ENCODE measurements around the gene RGMA.
A peak's percentile ranks its signal among the peaks of the same experiment; 100 is the strongest.

RGMA gene

DNA sequence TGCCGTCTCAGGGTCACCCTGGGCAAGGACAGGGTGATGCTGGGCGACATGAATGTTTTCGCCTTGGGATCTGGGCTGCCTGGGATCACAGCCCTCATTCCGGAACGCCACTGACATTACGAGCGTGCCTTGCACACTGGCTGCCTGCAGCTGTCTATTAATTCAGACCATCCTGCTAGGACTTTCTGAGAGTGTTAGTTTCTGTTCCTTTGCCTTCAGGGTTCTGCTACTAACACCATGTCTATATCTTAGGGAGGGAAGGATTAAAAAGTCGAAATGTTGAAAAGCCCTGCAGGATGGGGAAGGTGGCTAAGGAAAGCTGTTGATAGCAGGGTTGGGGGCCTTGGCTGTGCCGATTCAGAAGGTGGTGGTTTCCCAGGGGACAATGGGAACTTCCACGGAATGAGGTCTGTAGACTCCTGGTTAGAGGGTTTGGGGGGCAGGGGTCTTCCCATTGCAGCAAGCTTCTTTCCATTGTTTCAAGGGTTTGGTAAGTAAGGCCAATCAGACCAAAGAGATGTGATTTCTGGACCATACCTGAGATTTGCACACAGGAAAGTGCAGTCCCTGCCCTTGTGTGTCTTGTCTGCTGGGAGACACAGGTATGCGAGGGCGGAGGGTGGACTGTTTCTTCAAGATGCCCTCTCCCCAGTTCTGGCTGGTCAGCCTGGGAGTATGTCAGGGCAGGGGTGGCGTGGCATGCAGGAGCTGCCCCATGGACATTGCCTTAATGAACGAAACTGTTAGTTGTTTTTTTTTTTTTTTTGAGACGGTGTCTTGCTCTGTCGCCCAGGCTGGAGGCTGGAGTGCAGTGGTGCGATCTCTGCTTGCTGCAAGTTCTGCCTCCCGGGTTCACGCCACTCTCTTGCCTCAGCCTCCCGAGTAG is 50.9 kb downstream of the RGMA start:
- no peak overlapping the region for H3K4me3 ChIP-seq (ENCODE audit: low read depth, low read length)
- DNase-seq (ENCODE audit: low read depth): no peak
- TF ChIP-seq, protein P1, sequence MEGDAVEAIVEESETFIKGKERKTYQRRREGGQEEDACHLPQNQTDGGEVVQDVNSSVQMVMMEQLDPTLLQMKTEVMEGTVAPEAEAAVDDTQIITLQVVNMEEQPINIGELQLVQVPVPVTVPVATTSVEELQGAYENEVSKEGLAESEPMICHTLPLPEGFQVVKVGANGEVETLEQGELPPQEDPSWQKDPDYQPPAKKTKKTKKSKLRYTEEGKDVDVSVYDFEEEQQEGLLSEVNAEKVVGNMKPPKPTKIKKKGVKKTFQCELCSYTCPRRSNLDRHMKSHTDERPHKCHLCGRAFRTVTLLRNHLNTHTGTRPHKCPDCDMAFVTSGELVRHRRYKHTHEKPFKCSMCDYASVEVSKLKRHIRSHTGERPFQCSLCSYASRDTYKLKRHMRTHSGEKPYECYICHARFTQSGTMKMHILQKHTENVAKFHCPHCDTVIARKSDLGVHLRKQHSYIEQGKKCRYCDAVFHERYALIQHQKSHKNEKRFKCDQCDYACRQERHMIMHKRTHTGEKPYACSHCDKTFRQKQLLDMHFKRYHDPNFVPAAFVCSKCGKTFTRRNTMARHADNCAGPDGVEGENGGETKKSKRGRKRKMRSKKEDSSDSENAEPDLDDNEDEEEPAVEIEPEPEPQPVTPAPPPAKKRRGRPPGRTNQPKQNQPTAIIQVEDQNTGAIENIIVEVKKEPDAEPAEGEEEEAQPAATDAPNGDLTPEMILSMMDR (IDR thresholded peaks at IDR 0.05; ENCODE audit: low read depth, low read length, missing control alignments): no peak

DNA sequence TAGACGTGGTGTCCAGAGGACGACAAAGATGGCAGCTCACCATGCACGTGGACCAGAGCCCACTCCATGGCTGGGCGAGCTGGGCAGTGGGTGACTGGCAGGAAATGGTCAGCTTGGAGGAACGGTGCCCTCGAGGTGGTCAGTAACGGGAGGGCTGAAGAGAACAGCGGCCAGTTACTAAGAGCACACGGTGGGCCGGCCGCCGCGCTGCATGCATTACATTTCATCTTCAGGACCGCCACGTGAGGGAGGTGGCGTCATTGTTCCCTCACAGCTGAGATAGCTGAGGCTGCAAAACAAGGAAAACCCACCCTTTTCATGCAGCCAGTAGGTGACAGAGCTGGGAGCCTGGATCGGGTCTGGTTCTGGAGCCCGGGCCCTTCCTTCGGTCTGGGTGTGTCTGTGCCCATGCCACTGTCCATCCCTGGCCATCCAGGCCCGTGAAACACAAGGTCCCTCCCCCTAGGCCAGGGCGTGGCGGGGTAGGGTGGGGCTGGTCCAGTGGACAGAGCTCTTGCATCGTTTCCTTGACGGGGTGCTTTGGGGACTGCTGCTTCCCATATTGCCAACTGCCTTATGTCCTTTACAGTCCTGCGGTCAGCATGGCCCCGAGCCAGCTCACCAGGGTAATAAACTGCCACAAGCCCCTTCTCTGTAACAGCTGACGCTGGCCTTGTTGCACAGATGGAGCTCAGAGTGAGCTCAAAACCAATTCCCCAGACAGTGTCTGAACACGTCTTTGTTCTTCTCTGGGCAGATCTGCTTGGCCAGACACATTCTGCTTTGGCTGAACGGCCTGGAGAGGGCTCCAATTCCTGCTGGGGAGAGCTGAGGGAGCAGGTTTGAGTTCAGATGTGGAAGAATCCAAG is 51.8 kb downstream of the RGMA start:
- no peak for DNase-seq (ENCODE audit: low read depth)

DNA sequence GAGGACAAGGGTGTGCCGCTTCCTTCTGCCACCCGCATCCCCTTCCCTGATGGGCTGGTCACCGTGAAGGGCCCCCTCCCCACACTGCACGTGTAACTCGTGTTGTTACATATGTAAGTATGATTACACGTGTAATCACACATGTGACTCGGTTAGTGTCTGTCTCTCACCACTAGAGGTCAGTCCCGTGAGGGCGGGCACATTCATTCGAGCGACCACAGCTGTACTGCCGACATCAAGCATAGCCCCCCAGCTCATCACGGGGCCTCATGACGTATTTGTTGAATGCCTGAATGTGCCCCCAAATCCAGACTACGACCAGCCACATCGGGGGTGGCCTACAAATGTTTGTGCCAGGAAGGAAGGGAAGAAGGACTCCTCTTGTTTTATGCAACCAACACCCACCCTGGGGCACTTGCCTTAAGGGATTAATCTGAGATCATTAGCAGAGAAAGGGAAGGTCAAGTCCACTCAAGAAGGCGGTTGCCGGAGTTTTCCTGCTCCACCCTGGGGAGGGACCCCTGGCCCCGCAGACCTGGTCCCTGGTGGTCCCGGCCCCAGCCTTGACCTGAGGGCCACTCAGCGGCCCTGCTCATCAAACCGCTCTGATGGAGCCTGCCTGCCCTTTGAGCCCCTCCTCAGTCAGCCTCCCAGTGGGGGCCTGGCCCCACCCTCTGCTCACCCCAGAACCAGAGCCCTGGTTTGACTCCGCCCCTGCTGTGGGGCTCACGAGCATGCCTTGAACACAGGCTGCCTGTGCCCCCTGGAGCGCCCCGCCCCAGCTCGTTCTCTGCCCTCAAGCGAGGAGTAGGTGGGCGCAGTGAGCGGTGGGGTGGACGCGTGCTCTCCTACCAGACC is 52.8 kb downstream of the RGMA start:
- DNase-seq (ENCODE audit: low read depth): no peak
- H3K4me3 ChIP-seq (ENCODE audit: low read depth, low read length): no peak overlapping the region
- TF ChIP-seq, protein P1 (IDR thresholded peaks at IDR 0.05; ENCODE audit: low read depth, low read length, missing control alignments): peak; percentile 77

More for the DNA sequence above, 51.8 kb downstream of the RGMA start:
- TF ChIP-seq, protein P1 (IDR thresholded peaks at IDR 0.05; ENCODE audit: low read depth, low read length, missing control alignments): no peak
- no peak overlapping the region for H3K4me3 ChIP-seq (ENCODE audit: low read depth, low read length)

DNA sequence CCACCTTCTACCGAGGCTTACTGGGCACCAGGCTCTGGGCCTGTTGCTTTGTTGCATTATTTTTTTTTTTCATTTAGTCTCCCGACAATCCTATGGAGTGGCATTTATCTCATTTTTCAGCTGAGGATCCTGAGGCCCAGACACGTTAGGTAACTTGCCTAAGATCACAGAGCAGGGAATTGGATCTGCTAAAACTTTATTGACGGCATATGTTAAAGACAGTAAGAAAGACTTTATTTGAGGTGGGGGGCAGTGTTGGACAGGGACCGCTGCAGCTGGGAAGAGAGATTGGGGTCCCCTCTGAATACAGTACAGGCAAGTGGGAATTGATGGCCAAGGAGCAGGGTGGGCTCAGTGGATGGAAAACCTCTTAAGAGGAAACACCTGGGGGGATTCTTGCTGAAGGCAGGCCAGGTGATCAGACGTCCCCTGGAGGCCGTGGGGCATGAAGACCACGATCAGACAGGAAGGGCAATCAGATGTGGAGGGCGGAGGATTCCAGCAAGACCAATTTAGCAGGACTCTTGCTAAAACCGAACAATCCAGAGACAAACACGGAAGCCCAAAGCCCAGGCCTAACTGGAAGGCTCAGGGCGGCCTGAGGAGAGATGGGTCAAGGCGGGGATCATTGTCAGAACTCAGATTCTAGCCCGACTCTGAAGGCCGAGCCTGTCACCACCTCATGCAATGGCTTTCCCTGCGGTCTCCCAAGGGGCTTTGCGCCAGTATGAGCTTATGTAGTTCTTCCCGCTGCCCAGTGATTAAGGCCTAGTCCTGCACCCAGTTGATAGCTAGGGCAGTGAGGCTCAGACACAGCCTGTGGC is 53.7 kb downstream of the RGMA start:
- H3K4me3 ChIP-seq (ENCODE audit: low read depth, low read length): no peak overlapping the region
- TF ChIP-seq, protein P1 (IDR thresholded peaks at IDR 0.05; ENCODE audit: low read depth, low read length, missing control alignments): no peak
- DNase-seq (ENCODE audit: low read depth): no peak

DNA sequence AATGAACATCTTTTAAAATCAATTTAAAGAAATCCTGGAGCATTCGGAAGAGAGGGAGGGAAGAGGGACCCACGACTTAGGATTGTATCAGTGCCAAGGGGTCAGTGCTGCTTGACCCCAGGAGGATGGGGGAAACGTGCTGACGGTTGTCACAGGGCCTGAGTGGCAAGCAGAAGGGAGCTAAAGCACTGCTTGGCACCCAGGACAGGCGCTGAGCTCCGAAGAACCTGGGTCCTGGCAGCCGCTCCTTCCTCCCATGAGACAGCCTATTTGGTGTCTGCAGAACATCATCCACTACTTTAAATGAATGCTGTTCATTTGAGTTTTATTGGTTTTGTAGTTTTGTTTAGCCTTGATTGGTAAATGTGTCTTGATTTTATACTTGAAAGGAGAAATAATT is 54.5 kb downstream of the RGMA start:
- DNase-seq (ENCODE audit: low read depth): no peak
- TF ChIP-seq, protein P1 (IDR thresholded peaks at IDR 0.05; ENCODE audit: low read depth, low read length, missing control alignments): no peak
- no peak overlapping the region for H3K4me3 ChIP-seq (ENCODE audit: low read depth, low read length)

Measured in GM12864 (cell line).